ENCODE results near the gene KIF26A.

KIF26A gene

GRCh38 chr14:104138098-104138717 lies at the start of gene KIF26A:
Gene KIF26A, plus strand, starts transcription at chr14:104138587. Its CDS starts 136 bp downstream, at chr14:104138723.
- no peak for FAIRE-seq

- no peak for FAIRE-seq
Observed at GRCh38 chr14:104090071-104090748, 48.2 kb upstream of the KIF26A start.

GRCh38 chr14:104091061-104091926 lies 47.1 kb upstream of the KIF26A start:
- no peak for FAIRE-seq

- FAIRE-seq = no peak
Observed at GRCh38 chr14:104091927-104092771, 46.2 kb upstream of the KIF26A start.

- FAIRE-seq = no peak
Observed at GRCh38 chr14:104092931-104093365, 45.4 kb upstream of the KIF26A start.

- FAIRE-seq = no peak
Observed at GRCh38 chr14:104093366-104094055, 44.9 kb upstream of the KIF26A start.

- FAIRE-seq = no peak
Observed at GRCh38 chr14:104094056-104094708, 44.2 kb upstream of the KIF26A start.

GRCh38 chr14:104094709-104095425 lies 43.5 kb upstream of the KIF26A start:
- no peak for FAIRE-seq

GRCh38 chr14:104095426-104096310 lies 42.7 kb upstream of the KIF26A start:
- FAIRE-seq = no peak

GRCh38 chr14:104096318-104096717 lies 42.1 kb upstream of the KIF26A start:
- FAIRE-seq = no peak

GRCh38 chr14:104096751-104097700 lies 41.4 kb upstream of the KIF26A start:
- no peak for FAIRE-seq

GRCh38 chr14:104098272-104099095 lies 39.9 kb upstream of the KIF26A start:
- FAIRE-seq = no peak

GRCh38 chr14:104099096-104100041 lies 39.0 kb upstream of the KIF26A start:
- FAIRE-seq = no peak

- no peak for FAIRE-seq
Observed at GRCh38 chr14:104100171-104101085, 38.0 kb upstream of the KIF26A start.

GRCh38 chr14:104101086-104101621 lies 37.2 kb upstream of the KIF26A start:
- no peak for FAIRE-seq

Measured in islet of Langerhans (tissue), 1 donor.